K562 (cell line): Measurements from ENCODE around the gene ACTRT3. TPM values are rescaled to one million over a fixed set of nuclear protein-coding genes. Genes with fewer than 3 reads are reported as not detected.

Experiments used
- ATAC-seq: fragments of 200-7000 bp; cut with Tn5 transposase; 3 replicates; pipeline ENCODE4 v1.9.1; 2020; ENCODE audit warnings: moderate library complexity
- BruUV-seq: library from RNA; stranded (reverse); fragments of 400-500 nt; replicated peaks from 2 replicates; lab custom pipeline; 2021; lab: Mats Ljungman, UMichigan
- CTCF ChIA-PET: fragments of 300-600 bp; formaldehyde crosslinking; extraction: SDS; loops from one replicate; lab custom pipeline; 2021; ENCODE audit warnings: low intra/inter-chr PET ratio; lab: Yijun Ruan, JAX
- POLR2A ChIA-PET: fragments of 300-600, 350-650 bp; sonication (Branson Sonifier 250); formaldehyde crosslinking; extraction: SDS; loops from one replicate; lab custom pipeline; 2021; ENCODE audit warnings: antibody characterized with exemption, inconsistent platforms; lab: Yijun Ruan, JAX
- DNase-seq, 4 experiments: peaks; one replicate each; pipeline versions ENCODE4 v3.0.0 to v3.0.0-alpha.2; 2011 to 2018; ENCODE audit warnings: low spot score in 3 of 4, mixed read lengths in 3 of 4; ENCODE audit errors: extremely low read depth in 1 of 4
- FAIRE-seq: peaks from 2 replicates; lab custom pipeline; 2011; peaks lifted over from hg19 to GRCh38; lab: Jason Lieb, UNC
- H2AFZ ChIP-seq: 2 replicates; pipeline ENCODE4 v1.6.0; 2011; ENCODE audit warnings: low read depth, low read length, control low read depth, inconsistent platforms
- H3K27ac ChIP-seq: fragments of 200-600 bp; 3 replicates; pipeline ENCODE4 v1.8.0; 2011; ENCODE audit warnings: low read depth, mild to moderate bottlenecking, control low read depth, inconsistent platforms, low read length, moderate library complexity, mixed read lengths; ENCODE audit errors: extremely low read depth
- H3K27me3 ChIP-seq, 2 experiments: fragments of 300-600 bp in 1 of 2; 2 replicates in 1 of 2; 3 replicates in 1 of 2; pipeline versions ENCODE4 v1.6.0 to v1.8.0; 2011; ENCODE audit warnings: inconsistent platforms in 2 of 2, low read length in 2 of 2, mild to moderate bottlenecking in 1 of 2, mixed read lengths in 1 of 2, moderate library complexity in 1 of 2; ENCODE audit not compliant: control insufficient read depth in 2 of 2, insufficient read depth in 2 of 2
- H3K36me3 ChIP-seq: fragments of 300-600 bp; 3 replicates; pipeline ENCODE4 v1.8.0; 2011; ENCODE audit warnings: mild to moderate bottlenecking, low read length, inconsistent platforms; ENCODE audit not compliant: control insufficient read depth, insufficient read depth
- H3K4me1 ChIP-seq, 2 experiments: fragments of 200-600 bp in 1 of 2; replicated peaks in 1 of 2; 2 replicates in 1 of 2; 3 replicates in 1 of 2; pipeline versions ENCODE4 v1.5.1 to v1.8.0; 2011; ENCODE audit warnings: inconsistent platforms in 2 of 2, low read length in 2 of 2, mild to moderate bottlenecking in 1 of 2, mixed read lengths in 1 of 2, moderate library complexity in 1 of 2; ENCODE audit not compliant: control insufficient read depth in 2 of 2, insufficient read depth in 2 of 2
- H3K4me2 ChIP-seq: 2 replicates; pipeline ENCODE4 v1.6.1; 2011; ENCODE audit warnings: low read length, control low read depth, inconsistent platforms, mixed read lengths; ENCODE audit not compliant: insufficient read depth
- H3K4me3 ChIP-seq: fragments of 200-600 bp; sonication (generic), shearing (Covaris generic); 2 replicates; pipeline ENCODE4 v1.5.1; 2016; ENCODE audit warnings: control low read depth, inconsistent platforms
- H3K79me2 ChIP-seq: fragments of 200-600 bp; 3 replicates; pipeline ENCODE4 v1.8.0; 2011; ENCODE audit warnings: low read length, inconsistent platforms; ENCODE audit not compliant: control insufficient read depth, insufficient read depth
- H3K9ac ChIP-seq, 2 experiments: 2 replicates each; pipeline versions ENCODE4 v1.6.0 to v1.6.1; 2011; ENCODE audit warnings: low read depth in 2 of 2, low read length in 2 of 2, control low read depth in 1 of 2, inconsistent platforms in 1 of 2, mild to moderate bottlenecking in 1 of 2, mixed read lengths in 1 of 2; ENCODE audit not compliant: insufficient read depth in 1 of 2
- H3K9me1 ChIP-seq: one replicate; pipeline ENCODE4 v1.6.0; 2011; ENCODE audit warnings: inconsistent platforms, mild to moderate bottlenecking, low read length, moderate library complexity; ENCODE audit not compliant: control insufficient read depth, insufficient read depth
- H3K9me3 ChIP-seq: replicated peaks from 2 replicates; pipeline ENCODE4 v1.5.1; 2011; ENCODE audit warnings: low read depth, low read length, inconsistent platforms; ENCODE audit not compliant: control insufficient read depth, insufficient read depth
- H4K20me1 ChIP-seq: replicated peaks from 2 replicates; pipeline ENCODE4 v1.6.1; 2011; ENCODE audit warnings: low read length, inconsistent platforms, mixed read lengths; ENCODE audit not compliant: control insufficient read depth, insufficient read depth
- CTBP1 ChIP-seq: fragments of 450-650 bp; IDR thresholded peaks from 2 replicates; pipeline ENCODE4 v1.6.1; 2016; ENCODE audit warnings: borderline replicate concordance
- DDX20 ChIP-seq: fragments of 450-650 bp; IDR thresholded peaks from 2 replicates; pipeline ENCODE4 v1.6.1; 2016; ENCODE audit warnings: missing genetic modification characterization, low read depth, mild to moderate bottlenecking, missing compliant biosample characterization, moderate library complexity
- NCOA6 ChIP-seq: fragments of 450-650 bp; IDR thresholded peaks from 2 replicates; pipeline ENCODE4 v1.6.1; 2017; ENCODE audit warnings: mild to moderate bottlenecking
- NR2F6 ChIP-seq: fragments of 450-650 bp; formaldehyde crosslinking; IDR thresholded peaks from 2 replicates; pipeline ENCODE4 v1.4.0; 2020; ENCODE audit warnings: mild to moderate bottlenecking
- PPARD ChIP-seq: fragments of 250-450 bp; sonication (Bioruptor Pico); IDR thresholded peaks from 2 replicates; pipeline ENCODE4 v1.8.0; 2022; ENCODE audit warnings: inconsistent platforms, mild to moderate bottlenecking, moderate library complexity
- PTBP1 ChIP-seq: fragments of 200-400 bp; formaldehyde crosslinking; IDR thresholded peaks from 2 replicates; pipeline ENCODE4 v1.6.1; 2017; ENCODE audit warnings: low read depth, low read length
- PYGO2 ChIP-seq: fragments of 450-650 bp; IDR thresholded peaks from 2 replicates; pipeline ENCODE4 v1.6.1; 2016; ENCODE audit warnings: mild to moderate bottlenecking, missing genetic modification characterization, moderate library complexity, missing compliant biosample characterization
- ZKSCAN8 ChIP-seq: fragments of 200-800 bp; sonication (Bioruptor generic); IDR thresholded peaks from 2 replicates; pipeline ENCODE4 v1.6.1; 2016; ENCODE audit warnings: missing genetic modification characterization, missing compliant biosample characterization
- ZNF311 ChIP-seq: fragments of 250-450 bp; sonication (Bioruptor Pico); IDR thresholded peaks from 2 replicates; pipeline ENCODE4 v1.4.0; 2020; ENCODE audit warnings: mild to moderate bottlenecking, moderate library complexity
- WGBS: fragments of 100-300 bp; shearing (Covaris generic); methylation state at CpG from one replicate; pipeline ENCODE4 v1.1.6; 2016; ENCODE audit warnings: low coverage, mixed read lengths; ENCODE audit not compliant: insufficient coverage; ENCODE audit errors: missing lambda C conversion rate; 5-methylcytosine and 5-hydroxymethylcytosine counted together
- in situ Hi-C: fragments of 300-500 bp; cut with MboI; formaldehyde crosslinking; loops from 4 replicates; pipeline ENCODE4 v1.15.0; 2018; ENCODE audit warnings: inconsistent platforms, mixed read lengths
- intact Hi-C: fragments of 100-400 bp; cut with micrococcal nuclease; formaldehyde crosslinking; loops from 2 replicates; pipeline ENCODE4 v1.14.2; 2022
- polyA plus RNA-seq, 8 experiments: library from polyadenylated mRNA; depleted of rRNA in 4 of 8; stranded (reverse) in 5 of 8; unstranded in 3 of 8; fragments of >200 nt; fragmentation: Nextera tagmentation in 2 of 8; fragmentation: Illumina TruSeq in 1 of 8; extraction: Ambion mirVana in 2 of 8; extraction: Trizol in 1 of 8; gene quantifications; 2 replicates each; pipeline versions ENCODE4 v1.2.1 to v1.2.3, GENCODE V29; 2011 to 2014; ENCODE audit warnings: inconsistent platforms in 1 of 8, missing spikeins in 1 of 8
- total RNA-seq, 7 experiments: library from RNA; depleted of rRNA in 6 of 7; stranded (reverse); fragments of >200 nt in 6 of 7; fragmentation: Illumina TruSeq in 2 of 7; extraction: Trizol in 2 of 7; gene quantifications; 2 replicates each; pipeline versions ENCODE4 v1.2.1 to v1.2.3, GENCODE V29; 2011 to 2021; ENCODE audit warnings: low replicate concordance in 1 of 7
- TF ChIP-seq, protein P1 (sequence below), 2 experiments: fragments of 450-650 bp in 1 of 2; IDR thresholded peaks; 2 replicates each; pipeline ENCODE4 v1.6.1; 2011 to 2017; ENCODE audit warnings: low read depth in 2 of 2, antibody characterized with exemption in 1 of 2, borderline replicate concordance in 1 of 2, low read length in 1 of 2, mild to moderate bottlenecking in 1 of 2, mixed read lengths in 1 of 2; ENCODE audit not compliant: control insufficient read depth in 1 of 2

ACTRT3 gene
- total and polyA plus RNA-seq, 9 of the 15 experiments (the other 6 are each of a cell fraction or from before 2014, with no cell fraction given): 0.06 to 0.11 (median 0.07) TPM; not detected in 5

GRCh38 chr3:169746924-169747323 lies 22.4 kb downstream of the ACTRT3 start:
- ATAC-seq (no peak), FAIRE-seq (no peak), DNase-seq (no peak)
- POLR2A ChIA-PET: interaction anchor here (1.9 kb wide), 1 partner anchor 17 kb away, joined by 8 read pairs; no protein-coding TSS in a partner anchor
- Histone ChIP-seq H3K36me3 (no peaks in the 10 kb centered on the region), H3K4me3 (no peak overlapping the region), H3K27me3 (peaks cover 3 to 8% of the 10 kb centered on the region in 2 experiments; a peak in 3 of 5 replicates), H3K9me3 (no peaks in the 10 kb centered on the region), H4K20me1 (no peaks in the 10 kb centered on the region), H3K4me1 (peaks cover 3 to 7% of the 10 kb centered on the region in 2 experiments; a peak in 3 of 5 replicates), H2AFZ (peak overlapping the region; percentile 53; the same call in 1 of the 2 replicates), H3K4me2 (no peak overlapping the region), H3K27ac (no peak overlapping the region), H3K79me2 (no peaks in the 10 kb centered on the region), H3K9ac (no peak overlapping the region), H3K9me1 (no peaks in the 10 kb centered on the region)
- BruUV-seq: no TSS peak
- TF ChIP-seq NCOA6 (no peak), DDX20 (no peak), PTBP1 (no peak)
- intact Hi-C loops (loop anchor here (10.0 kb wide), 3 partner anchors 532 to 1532 kb away; no protein-coding TSS in a partner anchor), in situ Hi-C loops (loop anchor here (10.0 kb wide), 1 partner anchor 602 kb away; no protein-coding TSS in a partner anchor)
- 13% methylated on average over 6 of the region's 6 CpGs for WGBS
- CTCF ChIA-PET: no interaction called here

- 60% methylated on average over 1 of the region's 1 CpG for WGBS
- BruUV-seq: no TSS peak
- TF ChIP-seq PYGO2 (tag): no peak
- TF ChIP-seq ZNF311 (CRISPR knock-in tag): no peak
- TF ChIP-seq, protein P1, sequence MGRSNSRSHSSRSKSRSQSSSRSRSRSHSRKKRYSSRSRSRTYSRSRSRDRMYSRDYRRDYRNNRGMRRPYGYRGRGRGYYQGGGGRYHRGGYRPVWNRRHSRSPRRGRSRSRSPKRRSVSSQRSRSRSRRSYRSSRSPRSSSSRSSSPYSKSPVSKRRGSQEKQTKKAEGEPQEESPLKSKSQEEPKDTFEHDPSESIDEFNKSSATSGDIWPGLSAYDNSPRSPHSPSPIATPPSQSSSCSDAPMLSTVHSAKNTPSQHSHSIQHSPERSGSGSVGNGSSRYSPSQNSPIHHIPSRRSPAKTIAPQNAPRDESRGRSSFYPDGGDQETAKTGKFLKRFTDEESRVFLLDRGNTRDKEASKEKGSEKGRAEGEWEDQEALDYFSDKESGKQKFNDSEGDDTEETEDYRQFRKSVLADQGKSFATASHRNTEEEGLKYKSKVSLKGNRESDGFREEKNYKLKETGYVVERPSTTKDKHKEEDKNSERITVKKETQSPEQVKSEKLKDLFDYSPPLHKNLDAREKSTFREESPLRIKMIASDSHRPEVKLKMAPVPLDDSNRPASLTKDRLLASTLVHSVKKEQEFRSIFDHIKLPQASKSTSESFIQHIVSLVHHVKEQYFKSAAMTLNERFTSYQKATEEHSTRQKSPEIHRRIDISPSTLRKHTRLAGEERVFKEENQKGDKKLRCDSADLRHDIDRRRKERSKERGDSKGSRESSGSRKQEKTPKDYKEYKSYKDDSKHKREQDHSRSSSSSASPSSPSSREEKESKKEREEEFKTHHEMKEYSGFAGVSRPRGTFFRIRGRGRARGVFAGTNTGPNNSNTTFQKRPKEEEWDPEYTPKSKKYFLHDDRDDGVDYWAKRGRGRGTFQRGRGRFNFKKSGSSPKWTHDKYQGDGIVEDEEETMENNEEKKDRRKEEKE (IDR thresholded peaks at IDR 0.05; ENCODE audit: borderline replicate concordance in 1 of 2, control insufficient read depth in 1 of 2, low read depth in 2 of 2, low read length in 1 of 2): no peak
- no peak for TF ChIP-seq ZKSCAN8
- TF ChIP-seq PPARD (CRISPR knock-in tag): no peak
- no peak for TF ChIP-seq NR2F6 (CRISPR knock-in tag)
- no peak for TF ChIP-seq CTBP1
Observed at GRCh38 chr3:169744366-169745054, 24.9 kb downstream of the ACTRT3 start.

More at GRCh38 chr3:169744366-169745054, 24.9 kb downstream of the ACTRT3 start:
- Histone ChIP-seq H3K4me3 (no peak overlapping the region), H3K9me1 (no peaks in the 10 kb centered on the region), H3K36me3 (no peaks in the 10 kb centered on the region), H3K79me2 (no peaks in the 10 kb centered on the region), H3K27me3 (peaks cover 3 to 8% of the 10 kb centered on the region in 2 experiments; a peak in 3 of 5 replicates), H4K20me1 (no peaks in the 10 kb centered on the region), H3K9ac (no peak overlapping the region), H3K9me3 (no peaks in the 10 kb centered on the region), H2AFZ (no peak overlapping the region), H3K27ac (no peak overlapping the region), H3K4me1 (peaks cover 2 to 3% of the 10 kb centered on the region in 2 experiments; a peak in 2 of 5 replicates), H3K4me2 (no peak overlapping the region)
- ATAC-seq (peak; percentile 67), FAIRE-seq (peak; percentile 54), DNase-seq (no peak)
- ChIA-PET POLR2A (interaction anchor here (1.0 kb wide), 1 partner anchor 20 kb away, joined by 4 read pairs; the partner anchor contains the start of gene TERC), CTCF (no interaction called here)
- intact Hi-C loops (loop anchor here (2.0 to 10.0 kb wide), 6 partner anchors 77 to 1530 kb away; no protein-coding TSS in a partner anchor), in situ Hi-C loops (loop anchor here (10.0 kb wide), 1 partner anchor 600 kb away; no protein-coding TSS in a partner anchor)
